Upper lobe of left lung (tissue), 4 donors: ENCODE measurements around the gene VWA5B1.

ENCODE experiments used
- POLR2A ChIP-seq, 4 donors: fragments of 450-650 bp; IDR thresholded peaks; one replicate each; pipeline ENCODE4 v1.5.1; 2016 to 2017; ENCODE audit warnings: antibody characterized with exemption in 4 of 4, mild to moderate bottlenecking in 2 of 4
- POLR2AphosphoS5 ChIP-seq, 2 donors: sonication (generic); formaldehyde crosslinking; IDR thresholded peaks; one replicate each; pipeline ENCODE4 v1.5.1; 2017; ENCODE audit warnings: antibody characterized with exemption in 2 of 2
- TF ChIP-seq, protein P1 (sequence below), 6 experiments: fragments of 450-650 bp in 4 of 6; fragments of 200-600 bp in 2 of 6; sonication (generic) in 2 of 6; IDR thresholded peaks; one replicate each; pipeline ENCODE4 v1.5.1; 2016 to 2019; ENCODE audit warnings: antibody characterized with exemption in 6 of 6

DNA sequence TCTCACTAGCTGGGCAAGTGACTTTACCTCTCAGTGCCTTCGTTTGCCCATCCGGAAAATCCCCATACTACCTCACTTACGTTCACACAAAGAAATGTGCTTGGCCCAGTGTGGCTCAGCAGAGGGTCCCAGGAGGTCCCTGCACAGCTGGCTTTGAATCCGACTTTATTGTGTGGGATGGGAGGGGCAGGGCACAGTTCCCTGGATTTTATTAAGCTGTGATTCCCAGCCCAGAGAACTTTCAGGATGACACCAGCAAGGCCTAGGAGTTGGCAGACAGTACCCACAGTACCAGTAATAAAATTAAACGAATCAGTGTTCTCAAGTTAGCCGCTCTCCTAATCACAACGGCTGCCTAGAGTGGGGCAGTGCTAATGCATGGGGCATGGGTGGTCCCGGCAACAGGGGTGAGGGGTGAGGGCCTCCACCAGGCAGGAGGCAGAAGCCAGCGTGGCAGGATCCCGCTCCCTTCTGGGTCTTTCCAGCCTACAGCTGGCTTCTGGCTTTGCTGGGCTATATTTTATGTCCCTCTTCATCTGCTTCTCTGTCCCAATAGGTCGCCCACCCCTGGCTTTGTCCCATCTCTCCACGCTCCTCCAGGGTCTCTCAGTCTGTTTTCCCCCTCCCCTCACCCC lies 74.9 kb downstream of the VWA5B1 start:
- TF ChIP-seq, protein P1, sequence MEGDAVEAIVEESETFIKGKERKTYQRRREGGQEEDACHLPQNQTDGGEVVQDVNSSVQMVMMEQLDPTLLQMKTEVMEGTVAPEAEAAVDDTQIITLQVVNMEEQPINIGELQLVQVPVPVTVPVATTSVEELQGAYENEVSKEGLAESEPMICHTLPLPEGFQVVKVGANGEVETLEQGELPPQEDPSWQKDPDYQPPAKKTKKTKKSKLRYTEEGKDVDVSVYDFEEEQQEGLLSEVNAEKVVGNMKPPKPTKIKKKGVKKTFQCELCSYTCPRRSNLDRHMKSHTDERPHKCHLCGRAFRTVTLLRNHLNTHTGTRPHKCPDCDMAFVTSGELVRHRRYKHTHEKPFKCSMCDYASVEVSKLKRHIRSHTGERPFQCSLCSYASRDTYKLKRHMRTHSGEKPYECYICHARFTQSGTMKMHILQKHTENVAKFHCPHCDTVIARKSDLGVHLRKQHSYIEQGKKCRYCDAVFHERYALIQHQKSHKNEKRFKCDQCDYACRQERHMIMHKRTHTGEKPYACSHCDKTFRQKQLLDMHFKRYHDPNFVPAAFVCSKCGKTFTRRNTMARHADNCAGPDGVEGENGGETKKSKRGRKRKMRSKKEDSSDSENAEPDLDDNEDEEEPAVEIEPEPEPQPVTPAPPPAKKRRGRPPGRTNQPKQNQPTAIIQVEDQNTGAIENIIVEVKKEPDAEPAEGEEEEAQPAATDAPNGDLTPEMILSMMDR (IDR thresholded peaks at IDR 0.05): no peak
- TF ChIP-seq POLR2A (IDR thresholded peaks at IDR 0.05) (no peak), POLR2AphosphoS5 (IDR thresholded peaks at IDR 0.05) (no peak)
